NT2/D1 (cell line): Measurements from ENCODE around the gene KCNQ1.

Experiments
- SUZ12 ChIP-seq: IDR thresholded peaks from 2 replicates; pipeline ENCODE4 v1.6.1; 2011; ENCODE audit not compliant: insufficient read length, insufficient read depth; ENCODE audit errors: extremely low read depth
- ZNF274 ChIP-seq: IDR thresholded peaks from 2 replicates; pipeline ENCODE4 v1.6.1; 2011; ENCODE audit warnings: mild to moderate bottlenecking, low read depth, low read length

DNA sequence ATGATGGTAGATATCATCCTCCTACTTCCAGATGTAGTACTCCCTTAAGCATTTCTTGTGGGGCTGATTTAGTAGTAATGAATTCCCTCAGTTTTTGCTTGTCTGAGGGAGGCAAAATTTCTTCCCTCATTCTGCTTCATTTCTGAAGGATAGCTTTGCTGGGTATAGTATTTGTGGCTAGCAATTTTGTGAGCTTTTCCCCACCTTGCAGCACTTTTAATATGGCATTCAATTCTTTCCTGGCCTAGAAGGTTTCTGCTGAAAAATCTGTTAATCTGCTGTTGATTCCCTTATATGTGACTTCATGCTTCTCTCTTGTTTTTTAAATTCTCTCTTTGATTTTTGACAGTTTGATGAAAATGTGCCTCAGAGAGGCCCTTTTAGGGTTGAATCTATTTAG, 204.6 kb downstream of the KCNQ1 start:
- TF ChIP-seq SUZ12 (no peak), ZNF274 (no peak)
